Upper lobe of left lung (tissue), 4 donors: Measurements from ENCODE around the gene PNPLA7.

ENCODE experiments used
- CTCF ChIP-seq, 6 experiments: fragments of 450-650 bp in 4 of 6; fragments of 200-600 bp in 2 of 6; sonication (generic) in 2 of 6; IDR thresholded peaks; one replicate each; pipeline ENCODE4 v1.5.1; 2016 to 2019; ENCODE audit warnings: antibody characterized with exemption in 6 of 6
- POLR2A ChIP-seq, 4 donors: fragments of 450-650 bp; IDR thresholded peaks; one replicate each; pipeline ENCODE4 v1.5.1; 2016 to 2017; ENCODE audit warnings: antibody characterized with exemption in 4 of 4, mild to moderate bottlenecking in 2 of 4
- POLR2AphosphoS5 ChIP-seq, 2 donors: sonication (generic); formaldehyde crosslinking; IDR thresholded peaks; one replicate each; pipeline ENCODE4 v1.5.1; 2017; ENCODE audit warnings: antibody characterized with exemption in 2 of 2

DNA sequence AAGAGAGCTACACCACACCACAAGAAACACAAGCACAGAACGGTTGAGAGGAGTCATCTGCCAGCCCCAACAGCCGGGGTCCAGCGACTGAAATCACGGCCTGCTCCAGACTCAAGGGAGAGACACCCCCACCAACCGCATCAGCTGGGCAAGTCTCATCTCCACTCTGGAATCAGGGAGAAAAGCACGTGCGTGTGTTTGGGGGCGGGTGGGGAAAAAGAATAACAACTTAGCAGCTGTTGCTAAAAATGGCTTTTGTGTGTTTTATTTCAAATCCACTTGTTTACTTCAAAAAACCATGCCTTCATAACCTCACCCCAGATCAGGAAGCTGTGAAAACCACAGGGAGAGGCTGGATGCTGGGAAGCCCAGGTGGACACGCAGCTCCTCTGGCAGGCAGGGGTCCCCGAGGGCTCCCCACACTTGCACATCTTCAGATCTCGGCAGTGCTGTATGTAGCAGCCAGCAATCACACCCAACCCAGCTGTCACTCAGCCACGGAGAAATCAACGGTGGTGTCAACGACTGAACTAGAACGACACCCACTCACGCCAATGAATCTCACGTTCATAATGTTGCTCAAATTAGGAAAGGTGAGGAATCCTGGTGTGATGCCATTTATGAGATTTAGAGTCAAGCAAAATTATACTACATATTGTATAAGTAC is 19.0 kb downstream of the PNPLA7 start:
- TF ChIP-seq CTCF (IDR thresholded peaks at IDR 0.05) (no peak), POLR2A (IDR thresholded peaks at IDR 0.05) (no peak), POLR2AphosphoS5 (IDR thresholded peaks at IDR 0.05) (no peak)
